Cortex of kidney (tissue), 1 donor: Measurements from ENCODE around the gene HCRTR1.

Experiments
- DNase-seq: peaks from one replicate; lab custom pipeline; 2025; lab: John Stamatoyannopoulos, UW

HCRTR1 gene

DNA sequence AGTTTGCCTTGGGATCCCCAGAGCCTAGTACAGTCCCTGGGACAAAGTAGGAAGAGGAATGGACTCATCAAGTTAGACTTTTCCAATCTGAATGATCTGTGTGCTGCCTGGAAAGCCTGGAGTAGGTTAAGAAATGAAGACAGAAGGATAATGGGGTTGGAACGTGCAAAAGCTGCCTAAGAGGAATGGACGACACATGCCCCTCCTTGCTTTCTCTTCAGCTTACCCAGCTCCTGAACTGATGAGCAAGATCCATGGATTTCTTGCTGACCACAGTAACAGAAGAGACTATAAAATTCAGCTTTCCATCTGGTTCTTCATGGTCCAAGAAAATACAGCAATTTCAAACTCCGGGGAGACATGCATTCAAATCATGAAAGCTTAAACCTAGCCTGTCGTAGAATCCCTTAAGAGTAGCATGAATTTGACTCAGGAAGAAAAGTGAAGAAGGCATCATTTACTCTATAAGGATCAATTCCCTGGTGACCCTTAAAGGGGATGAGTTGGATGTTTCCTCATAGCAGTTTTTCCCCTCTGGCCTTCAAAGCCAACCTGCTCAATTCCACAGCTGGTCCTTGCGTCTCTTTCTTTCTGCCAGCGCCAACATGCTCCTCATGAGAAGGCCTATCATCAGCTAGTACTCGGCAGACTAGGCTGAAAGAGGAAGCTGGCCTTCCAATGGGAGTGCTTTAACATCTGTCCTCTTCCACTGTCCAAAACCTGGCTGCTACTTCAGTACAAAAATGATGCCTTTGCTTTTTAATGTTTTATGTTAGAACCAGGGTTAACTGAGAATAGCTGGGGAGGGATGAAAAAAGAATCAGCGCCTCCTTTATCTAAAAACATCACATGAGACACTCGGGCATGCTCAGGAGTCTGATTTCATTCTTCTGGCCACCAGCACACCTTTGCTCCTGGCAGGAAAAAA is 32.9 kb downstream of the HCRTR1 start:
- DNase-seq, result no peak

GRCh38 chr1:31651089-31651420 is 33.6 kb downstream of the HCRTR1 start:
- DNase-seq, result no peak

- DNase-seq, result no peak
Observed at GRCh38 chr1:31651766-31652165, 34.3 kb downstream of the HCRTR1 start.

DNA sequence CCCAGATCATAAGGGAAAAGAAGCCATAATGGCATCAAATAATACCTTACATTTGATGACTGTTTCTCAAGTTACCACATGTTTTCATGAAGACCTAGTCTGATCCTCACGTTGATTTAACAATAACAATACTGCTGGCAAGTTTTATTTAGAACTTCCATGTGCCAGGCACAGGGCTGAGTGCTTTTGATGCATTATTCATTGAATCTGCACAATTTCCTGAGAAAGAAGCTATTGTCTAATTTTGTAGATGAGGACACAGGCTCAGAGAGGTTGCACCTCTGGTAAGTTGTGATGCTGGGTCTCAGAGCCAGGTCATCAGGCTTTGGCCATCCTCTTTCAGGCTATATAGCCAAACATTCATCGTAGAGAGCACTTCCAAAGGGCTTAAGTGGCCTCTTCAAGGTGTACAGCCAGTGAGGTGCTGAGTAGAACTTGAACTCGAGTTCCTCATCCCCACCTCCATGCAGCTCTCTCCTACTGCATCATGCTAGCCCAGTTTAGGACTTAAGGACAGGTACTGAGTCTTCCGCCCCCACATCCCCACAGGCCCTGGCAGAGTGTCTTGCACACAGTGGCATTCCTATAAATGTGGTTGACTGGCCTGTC is 35.5 kb downstream of the HCRTR1 start:
- no peak for DNase-seq

DNA sequence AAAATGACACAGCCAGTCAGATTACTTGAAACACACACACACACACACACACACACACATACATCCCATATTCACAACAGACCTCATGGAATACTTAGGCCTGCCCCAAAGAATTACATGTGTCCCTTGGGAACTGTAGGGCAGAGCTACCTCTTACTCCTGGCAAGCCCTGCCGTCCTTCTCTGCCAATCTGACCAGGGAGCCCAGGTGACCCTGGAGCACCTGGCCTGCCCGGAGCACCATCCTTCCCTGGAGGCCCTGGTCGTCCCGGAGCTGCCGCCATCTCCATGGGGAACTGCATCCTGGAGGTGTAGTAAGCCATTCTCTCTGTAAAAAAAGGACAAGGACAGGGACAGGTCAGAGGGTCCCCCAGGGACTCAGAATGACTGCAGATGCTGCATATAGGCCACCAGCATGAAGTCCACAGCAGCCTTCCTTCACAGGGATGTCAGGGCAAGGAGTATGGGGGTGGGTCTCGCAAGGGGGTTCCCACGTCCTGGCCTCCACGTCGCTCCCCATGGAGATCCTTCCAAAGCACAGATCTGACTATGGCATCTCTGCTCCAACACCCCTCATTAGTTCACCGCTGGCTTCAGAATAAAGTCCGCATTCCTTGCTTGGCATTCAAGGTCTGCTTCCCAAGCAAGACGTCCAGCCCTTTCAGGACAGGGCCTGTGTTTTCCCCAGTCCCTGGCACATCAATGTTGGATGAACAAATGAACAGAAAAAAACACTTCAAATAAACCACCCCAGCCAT is 36.4 kb downstream of the HCRTR1 start:
- no peak for DNase-seq

DNA sequence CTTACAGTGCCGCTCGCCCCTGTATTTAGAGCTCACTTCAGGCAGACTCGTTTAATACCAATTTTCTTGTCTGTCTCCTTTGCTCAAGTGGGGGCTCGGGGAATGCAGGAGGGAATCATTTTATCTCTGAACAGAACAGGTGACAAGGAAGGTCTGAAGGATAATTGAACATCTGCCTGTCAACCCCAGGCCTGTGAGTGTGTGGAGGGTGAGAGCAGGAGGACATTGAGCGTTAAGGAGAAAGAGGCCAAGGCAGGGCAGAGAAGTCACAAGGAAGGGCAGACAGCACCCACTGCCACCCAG is 36.9 kb downstream of the HCRTR1 start:
- no peak for DNase-seq

DNA sequence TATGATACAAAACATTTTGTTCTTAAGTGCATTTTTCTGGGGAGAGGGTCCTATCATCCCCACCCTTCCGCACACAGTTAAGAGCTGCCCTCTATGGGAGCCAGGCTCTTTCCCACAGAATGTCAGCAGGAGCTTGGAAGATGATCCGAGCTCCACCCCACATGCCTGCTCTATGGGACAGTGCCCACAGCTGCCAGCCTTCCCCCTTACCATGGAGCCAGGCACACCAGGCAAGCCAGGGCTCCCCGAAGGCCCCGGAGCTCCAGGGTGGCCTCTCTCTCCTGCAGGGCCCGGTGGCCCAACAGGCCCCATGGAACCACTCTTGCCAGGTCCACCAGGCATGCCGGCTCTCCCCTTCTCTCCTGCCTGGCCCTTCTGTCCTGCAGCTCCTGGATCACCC is 37.6 kb downstream of the HCRTR1 start:
- DNase-seq, result no peak

GRCh38 chr1:31655756-31656155 is 38.3 kb downstream of the HCRTR1 start:
- DNase-seq, result no peak

DNA sequence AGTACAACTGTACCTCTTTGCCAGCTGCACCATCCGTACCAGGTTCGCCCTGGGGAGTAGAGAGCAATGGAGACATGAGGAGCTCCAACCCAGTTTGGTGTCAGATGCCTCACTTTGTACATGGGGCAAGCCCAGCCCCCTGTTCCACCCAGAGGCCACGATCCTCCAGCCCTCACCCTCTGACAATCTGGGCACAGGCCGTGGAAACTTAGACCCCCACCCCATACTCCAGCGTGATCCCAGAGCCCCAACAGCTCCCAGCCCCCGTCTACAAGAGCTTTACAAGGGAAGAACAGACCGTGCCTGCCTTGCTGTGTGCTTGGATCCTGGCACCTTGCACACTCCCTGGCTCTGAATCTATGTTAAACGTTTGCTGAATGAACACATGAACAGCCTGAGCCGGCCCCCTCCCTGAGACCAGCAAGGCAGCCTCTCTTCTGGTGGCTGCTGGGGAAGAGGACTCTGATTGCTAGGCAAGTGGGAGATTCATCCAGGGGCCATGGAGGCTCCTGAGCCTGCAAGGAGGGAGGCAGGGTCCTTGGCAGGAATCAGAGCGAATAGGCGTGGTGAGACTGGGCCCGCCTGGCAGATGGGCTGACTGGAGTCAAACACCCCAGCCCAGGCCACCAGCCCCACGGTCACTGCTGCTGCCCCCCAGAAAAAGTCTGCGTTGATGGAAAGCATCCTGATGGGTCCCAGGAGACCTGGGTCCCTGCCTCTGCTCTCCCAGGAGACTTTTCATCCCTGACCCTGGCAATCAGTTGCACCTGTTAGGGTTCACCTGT is 39.7 kb downstream of the HCRTR1 start:
- no peak for DNase-seq

GRCh38 chr1:31657972-31658510 is 40.6 kb downstream of the HCRTR1 start:
- DNase-seq, result no peak

DNA sequence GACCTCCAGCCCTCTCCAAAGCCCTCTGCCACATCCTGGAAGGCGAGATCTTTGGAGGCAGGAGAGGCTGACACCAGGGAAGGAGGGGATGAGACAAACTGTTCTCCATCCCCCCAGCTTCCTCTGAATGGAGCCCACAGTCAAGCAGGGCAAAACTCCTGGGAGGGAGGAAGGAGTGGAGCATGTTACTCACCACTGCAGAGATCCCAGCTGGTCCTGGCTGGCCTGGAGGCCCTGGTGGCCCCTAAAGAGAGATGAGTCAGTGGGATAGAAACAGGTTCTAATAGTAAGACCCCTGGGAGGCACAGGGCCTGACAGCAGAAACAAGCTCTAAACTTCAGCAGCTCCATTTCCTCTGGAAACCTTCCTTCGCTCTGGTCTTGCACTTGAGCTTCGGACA is 41.2 kb downstream of the HCRTR1 start:
- no peak for DNase-seq

DNA sequence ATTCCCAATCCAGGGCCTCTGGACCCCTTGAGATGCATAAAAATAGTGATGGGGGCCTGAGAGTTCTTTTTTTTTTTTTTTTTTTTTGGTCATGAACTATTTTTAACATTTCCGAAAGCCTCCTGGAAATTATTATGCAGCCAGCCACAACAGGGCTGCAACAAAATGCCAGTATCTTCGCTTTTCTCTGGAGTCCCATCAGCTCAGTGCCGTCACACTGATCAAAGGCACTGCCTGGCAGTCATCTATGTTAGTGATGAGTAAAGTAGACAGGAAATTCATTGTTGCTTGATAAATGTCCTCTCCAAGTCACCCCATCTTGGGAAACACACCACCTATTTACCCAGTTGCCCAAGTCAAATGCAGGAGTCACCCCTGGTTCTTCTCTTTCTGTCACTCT is 42.4 kb downstream of the HCRTR1 start:
- DNase-seq, result no peak

DNA sequence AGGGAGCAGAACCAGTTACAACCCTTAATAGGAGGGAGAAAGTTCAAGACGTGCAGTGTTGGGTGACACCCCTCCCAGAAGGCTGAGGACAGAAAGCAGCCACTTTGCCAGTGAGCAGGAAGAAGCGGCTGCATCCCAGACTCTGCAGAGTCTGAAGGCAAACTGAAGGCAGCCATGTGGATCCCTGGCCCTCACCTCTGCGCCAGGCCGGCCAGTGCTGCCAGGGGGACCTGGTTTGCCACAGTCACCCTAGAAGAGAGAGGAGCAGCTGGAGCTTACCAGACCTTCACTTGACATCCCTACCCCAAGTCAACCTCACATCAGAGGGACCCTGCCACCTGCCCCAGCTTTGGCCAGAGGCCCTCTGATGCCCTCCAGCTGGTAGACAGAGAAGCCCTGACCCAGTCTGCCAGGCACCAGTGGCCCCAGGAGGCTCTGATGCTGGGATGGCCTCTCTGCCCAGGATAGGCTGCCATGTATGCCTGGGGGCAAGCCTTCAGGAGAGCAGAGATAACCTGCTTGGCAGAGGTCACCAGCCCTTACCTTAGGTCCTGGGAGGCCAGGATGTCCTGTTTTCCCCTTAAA is 43.5 kb downstream of the HCRTR1 start:
- DNase-seq, result no peak

GRCh38 chr1:31661856-31662255 is 44.4 kb downstream of the HCRTR1 start:
- no peak for DNase-seq

DNA sequence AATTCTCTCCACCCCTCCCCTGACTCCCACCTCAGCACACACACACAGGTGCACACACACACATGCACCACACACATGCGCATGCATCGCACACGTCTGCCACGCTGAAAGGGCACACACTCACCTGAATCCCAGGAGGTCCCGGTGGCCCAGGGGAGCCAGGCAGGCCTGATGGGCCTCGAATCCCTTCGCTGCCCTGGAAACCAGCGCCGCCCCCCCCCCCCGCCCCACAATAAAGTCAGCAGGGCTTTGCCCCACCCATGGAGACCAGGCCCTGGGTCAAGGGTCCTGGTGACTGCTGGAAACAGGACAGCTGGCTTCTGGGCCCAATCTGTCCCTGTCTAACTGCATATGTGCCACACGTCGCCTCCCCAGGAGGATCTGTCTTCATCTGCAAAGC is 45.0 kb downstream of the HCRTR1 start:
- no peak for DNase-seq

DNA sequence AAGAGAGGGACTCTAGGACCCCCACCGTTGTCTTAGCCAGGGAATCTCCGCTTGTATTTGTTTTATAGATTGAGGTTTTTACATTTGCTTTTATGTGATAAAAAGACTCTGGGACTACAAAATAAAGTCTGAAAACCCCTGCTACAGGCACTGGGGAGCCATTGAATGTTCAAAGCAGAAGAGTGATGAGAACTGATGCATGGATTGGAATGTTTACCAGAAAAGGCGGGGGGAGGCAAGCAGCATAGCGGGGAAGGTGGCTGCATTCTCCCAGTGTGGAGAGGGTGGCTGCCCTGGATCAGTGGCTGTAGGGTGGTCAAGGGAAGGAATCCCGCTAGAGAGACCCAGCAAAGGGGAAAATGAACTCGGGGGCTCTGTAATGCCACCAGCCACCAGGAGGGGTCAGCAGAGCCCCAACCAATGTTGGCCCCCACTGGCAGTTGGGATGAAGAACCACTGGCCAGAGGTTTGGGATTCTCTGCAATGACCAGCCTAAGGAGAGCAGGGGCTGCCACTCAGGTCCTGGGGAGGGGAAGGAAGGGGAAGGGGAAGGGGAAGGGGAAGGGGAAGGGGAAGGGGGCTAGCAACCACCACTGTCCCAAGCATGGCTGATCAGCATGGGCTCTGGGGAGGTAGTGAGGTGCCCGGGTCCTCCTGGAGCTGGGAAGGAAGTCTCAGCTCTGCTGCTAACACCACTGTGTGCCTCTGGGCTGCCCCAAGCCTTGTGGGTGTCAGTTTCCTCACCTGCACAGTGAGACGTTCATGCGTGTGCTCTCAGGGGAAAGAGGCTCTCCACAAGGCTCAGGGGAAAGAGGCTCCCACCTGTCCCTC is 46.3 kb downstream of the HCRTR1 start:
- DNase-seq, result no peak

- DNase-seq, result no peak
Observed at GRCh38 chr1:31664528-31664927, 47.0 kb downstream of the HCRTR1 start.

GRCh38 chr1:31665234-31665878 is 47.9 kb downstream of the HCRTR1 start:
- no peak for DNase-seq

DNA sequence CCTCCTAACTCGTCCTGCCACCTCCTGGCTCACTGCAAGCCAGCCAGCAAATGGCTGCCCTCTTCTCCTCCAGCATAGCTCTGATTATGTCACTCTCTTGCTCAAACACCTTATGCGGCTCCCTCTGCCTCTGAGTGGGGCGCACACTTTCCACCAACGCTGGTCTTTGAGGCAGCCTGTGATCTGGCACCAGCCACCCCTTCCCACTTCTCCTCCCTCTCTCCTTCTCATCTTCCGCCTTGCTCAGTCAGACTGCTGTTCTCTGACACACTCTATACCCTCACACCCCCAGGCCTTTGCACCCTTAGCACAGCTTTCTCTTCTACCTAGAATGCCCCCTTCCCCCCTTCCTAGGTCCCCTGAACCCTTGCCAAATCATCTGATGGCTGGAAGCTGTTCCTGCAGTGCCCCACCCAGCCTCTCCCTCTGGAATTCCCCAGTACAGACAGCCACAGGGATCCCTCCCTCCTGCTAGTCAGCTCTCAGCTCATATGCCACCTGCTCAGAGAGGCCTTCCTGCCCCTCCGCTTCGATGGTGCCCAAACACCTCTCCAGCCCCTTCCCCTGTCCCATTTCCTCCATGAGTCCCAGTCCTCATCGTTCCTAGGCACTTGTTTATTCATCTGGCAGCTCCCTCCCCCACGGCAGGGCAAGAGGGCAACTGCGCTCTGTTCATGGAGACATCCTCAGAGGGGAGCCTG is 48.9 kb downstream of the HCRTR1 start:
- DNase-seq, result no peak
